HepG2 (cell line): ENCODE results near the gene LIPN. TPM values are rescaled to one million over a fixed set of nuclear protein-coding genes. Genes with fewer than 3 reads are reported as not detected.

Source experiments
- NFE2L1 ChIP-seq: sonication (generic); formaldehyde crosslinking; IDR thresholded peaks from 2 replicates; pipeline ENCODE4 v1.4.0; 2020; ENCODE audit warnings: missing genetic modification reagents, mild to moderate bottlenecking, borderline replicate concordance
- RFXAP ChIP-seq: sonication (generic); formaldehyde crosslinking; IDR thresholded peaks from 2 replicates; pipeline ENCODE4 v1.4.0; 2020; ENCODE audit warnings: missing genetic modification reagents, borderline replicate concordance
- ZNF256 ChIP-seq: sonication (generic); formaldehyde crosslinking; conservative IDR thresholded peaks from 2 replicates; pipeline ENCODE4 v1.4.0; 2020; ENCODE audit warnings: missing genetic modification reagents
- ZNF335 ChIP-seq: sonication (generic); formaldehyde crosslinking; IDR thresholded peaks from 2 replicates; pipeline ENCODE4 v1.4.0; 2020; ENCODE audit warnings: missing genetic modification reagents
- polyA plus RNA-seq, 8 experiments: library from polyadenylated mRNA; depleted of rRNA in 3 of 8; stranded (reverse) in 7 of 8; unstranded in 1 of 8; fragments of >200 nt; fragmentation: Illumina TruSeq in 4 of 8; extraction: Trizol in 4 of 8; gene quantifications; 2 replicates each; pipeline versions ENCODE4 v1.2.1 to v1.2.3, GENCODE V29; 2011 to 2016; ENCODE audit warnings: low read depth in 4 of 8, missing spikeins in 1 of 8, mixed read lengths in 1 of 8; ENCODE audit not compliant: insufficient read depth in 1 of 8
- total RNA-seq, 5 experiments: library from RNA; depleted of rRNA; stranded (reverse); fragments of >200 nt; fragmentation: Illumina TruSeq; extraction: Trizol; gene quantifications; 2 replicates each; pipeline ENCODE4 v1.2.3, GENCODE V29; 2016; ENCODE audit warnings: low read depth in 1 of 5
- TF ChIP-seq, protein P1 (sequence below): sonication (generic); formaldehyde crosslinking; IDR thresholded peaks from 2 replicates; pipeline ENCODE4 v1.5.1; 2020; ENCODE audit warnings: mild to moderate bottlenecking, missing genetic modification reagents, moderate library complexity
- TF ChIP-seq, protein P2 (sequence below): sonication (generic); formaldehyde crosslinking; IDR thresholded peaks from 2 replicates; pipeline ENCODE4 v1.4.0; 2020; ENCODE audit warnings: missing genetic modification reagents
- TF ChIP-seq, protein P3 (sequence below): sonication (generic); formaldehyde crosslinking; IDR thresholded peaks from 2 replicates; pipeline ENCODE4 v1.5.0; 2020; ENCODE audit warnings: mild to moderate bottlenecking, missing genetic modification reagents, moderate library complexity
- TF ChIP-seq, protein P4 (sequence below): sonication (generic); formaldehyde crosslinking; IDR thresholded peaks from 2 replicates; pipeline ENCODE4 v1.4.0; 2020; ENCODE audit warnings: missing genetic modification reagents, borderline replicate concordance

Gene LIPN
- total and polyA plus RNA-seq, 2 of the 13 experiments (the other 11 are each of a cell fraction or from before 2014, with no cell fraction given) = not detected

DNA sequence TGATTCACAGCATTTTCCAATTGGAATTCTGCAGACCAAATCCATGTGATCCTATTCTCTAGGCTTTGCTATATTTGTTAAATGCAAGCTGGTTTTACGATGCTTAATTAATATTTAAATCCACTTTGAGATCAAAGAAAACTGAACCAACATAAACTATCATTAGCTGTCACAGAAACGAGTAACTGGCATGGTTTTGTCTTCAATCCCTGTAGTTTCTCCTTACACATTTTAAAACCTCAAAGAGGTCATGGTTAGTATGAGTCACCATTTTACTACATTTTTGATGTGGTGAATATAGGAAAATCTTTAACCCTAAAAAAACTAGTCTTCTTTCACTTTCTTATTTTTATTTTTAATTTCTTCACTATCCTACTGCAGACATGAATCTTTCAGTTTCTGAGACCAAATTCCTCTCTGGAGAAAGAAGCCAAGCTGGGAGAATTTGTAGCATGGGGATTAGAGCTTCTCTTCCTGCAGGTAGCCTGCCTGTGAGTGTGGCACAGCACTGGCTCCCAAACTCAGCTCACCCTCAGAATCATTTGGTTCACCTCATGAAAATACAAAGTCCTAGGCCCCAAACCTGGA, 34.0 kb downstream of the LIPN start (continued):
- TF ChIP-seq, protein P1, sequence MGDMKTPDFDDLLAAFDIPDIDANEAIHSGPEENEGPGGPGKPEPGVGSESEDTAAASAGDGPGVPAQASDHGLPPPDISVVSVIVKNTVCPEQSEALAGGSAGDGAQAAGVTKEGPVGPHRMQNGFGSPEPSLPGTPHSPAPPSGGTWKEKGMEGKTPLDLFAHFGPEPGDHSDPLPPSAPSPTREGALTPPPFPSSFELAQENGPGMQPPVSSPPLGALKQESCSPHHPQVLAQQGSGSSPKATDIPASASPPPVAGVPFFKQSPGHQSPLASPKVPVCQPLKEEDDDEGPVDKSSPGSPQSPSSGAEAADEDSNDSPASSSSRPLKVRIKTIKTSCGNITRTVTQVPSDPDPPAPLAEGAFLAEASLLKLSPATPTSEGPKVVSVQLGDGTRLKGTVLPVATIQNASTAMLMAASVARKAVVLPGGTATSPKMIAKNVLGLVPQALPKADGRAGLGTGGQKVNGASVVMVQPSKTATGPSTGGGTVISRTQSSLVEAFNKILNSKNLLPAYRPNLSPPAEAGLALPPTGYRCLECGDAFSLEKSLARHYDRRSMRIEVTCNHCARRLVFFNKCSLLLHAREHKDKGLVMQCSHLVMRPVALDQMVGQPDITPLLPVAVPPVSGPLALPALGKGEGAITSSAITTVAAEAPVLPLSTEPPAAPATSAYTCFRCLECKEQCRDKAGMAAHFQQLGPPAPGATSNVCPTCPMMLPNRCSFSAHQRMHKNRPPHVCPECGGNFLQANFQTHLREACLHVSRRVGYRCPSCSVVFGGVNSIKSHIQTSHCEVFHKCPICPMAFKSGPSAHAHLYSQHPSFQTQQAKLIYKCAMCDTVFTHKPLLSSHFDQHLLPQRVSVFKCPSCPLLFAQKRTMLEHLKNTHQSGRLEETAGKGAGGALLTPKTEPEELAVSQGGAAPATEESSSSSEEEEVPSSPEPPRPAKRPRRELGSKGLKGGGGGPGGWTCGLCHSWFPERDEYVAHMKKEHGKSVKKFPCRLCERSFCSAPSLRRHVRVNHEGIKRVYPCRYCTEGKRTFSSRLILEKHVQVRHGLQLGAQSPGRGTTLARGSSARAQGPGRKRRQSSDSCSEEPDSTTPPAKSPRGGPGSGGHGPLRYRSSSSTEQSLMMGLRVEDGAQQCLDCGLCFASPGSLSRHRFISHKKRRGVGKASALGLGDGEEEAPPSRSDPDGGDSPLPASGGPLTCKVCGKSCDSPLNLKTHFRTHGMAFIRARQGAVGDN = no peak
- TF ChIP-seq, protein P2, sequence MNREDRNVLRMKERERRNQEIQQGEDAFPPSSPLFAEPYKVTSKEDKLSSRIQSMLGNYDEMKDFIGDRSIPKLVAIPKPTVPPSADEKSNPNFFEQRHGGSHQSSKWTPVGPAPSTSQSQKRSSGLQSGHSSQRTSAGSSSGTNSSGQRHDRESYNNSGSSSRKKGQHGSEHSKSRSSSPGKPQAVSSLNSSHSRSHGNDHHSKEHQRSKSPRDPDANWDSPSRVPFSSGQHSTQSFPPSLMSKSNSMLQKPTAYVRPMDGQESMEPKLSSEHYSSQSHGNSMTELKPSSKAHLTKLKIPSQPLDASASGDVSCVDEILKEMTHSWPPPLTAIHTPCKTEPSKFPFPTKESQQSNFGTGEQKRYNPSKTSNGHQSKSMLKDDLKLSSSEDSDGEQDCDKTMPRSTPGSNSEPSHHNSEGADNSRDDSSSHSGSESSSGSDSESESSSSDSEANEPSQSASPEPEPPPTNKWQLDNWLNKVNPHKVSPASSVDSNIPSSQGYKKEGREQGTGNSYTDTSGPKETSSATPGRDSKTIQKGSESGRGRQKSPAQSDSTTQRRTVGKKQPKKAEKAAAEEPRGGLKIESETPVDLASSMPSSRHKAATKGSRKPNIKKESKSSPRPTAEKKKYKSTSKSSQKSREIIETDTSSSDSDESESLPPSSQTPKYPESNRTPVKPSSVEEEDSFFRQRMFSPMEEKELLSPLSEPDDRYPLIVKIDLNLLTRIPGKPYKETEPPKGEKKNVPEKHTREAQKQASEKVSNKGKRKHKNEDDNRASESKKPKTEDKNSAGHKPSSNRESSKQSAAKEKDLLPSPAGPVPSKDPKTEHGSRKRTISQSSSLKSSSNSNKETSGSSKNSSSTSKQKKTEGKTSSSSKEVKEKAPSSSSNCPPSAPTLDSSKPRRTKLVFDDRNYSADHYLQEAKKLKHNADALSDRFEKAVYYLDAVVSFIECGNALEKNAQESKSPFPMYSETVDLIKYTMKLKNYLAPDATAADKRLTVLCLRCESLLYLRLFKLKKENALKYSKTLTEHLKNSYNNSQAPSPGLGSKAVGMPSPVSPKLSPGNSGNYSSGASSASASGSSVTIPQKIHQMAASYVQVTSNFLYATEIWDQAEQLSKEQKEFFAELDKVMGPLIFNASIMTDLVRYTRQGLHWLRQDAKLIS = no peak
- no peak for TF ChIP-seq NFE2L1 (CRISPR knock-in tag)
- no peak for TF ChIP-seq ZNF335
- TF ChIP-seq RFXAP (CRISPR knock-in tag) = no peak
- TF ChIP-seq, protein P3, sequence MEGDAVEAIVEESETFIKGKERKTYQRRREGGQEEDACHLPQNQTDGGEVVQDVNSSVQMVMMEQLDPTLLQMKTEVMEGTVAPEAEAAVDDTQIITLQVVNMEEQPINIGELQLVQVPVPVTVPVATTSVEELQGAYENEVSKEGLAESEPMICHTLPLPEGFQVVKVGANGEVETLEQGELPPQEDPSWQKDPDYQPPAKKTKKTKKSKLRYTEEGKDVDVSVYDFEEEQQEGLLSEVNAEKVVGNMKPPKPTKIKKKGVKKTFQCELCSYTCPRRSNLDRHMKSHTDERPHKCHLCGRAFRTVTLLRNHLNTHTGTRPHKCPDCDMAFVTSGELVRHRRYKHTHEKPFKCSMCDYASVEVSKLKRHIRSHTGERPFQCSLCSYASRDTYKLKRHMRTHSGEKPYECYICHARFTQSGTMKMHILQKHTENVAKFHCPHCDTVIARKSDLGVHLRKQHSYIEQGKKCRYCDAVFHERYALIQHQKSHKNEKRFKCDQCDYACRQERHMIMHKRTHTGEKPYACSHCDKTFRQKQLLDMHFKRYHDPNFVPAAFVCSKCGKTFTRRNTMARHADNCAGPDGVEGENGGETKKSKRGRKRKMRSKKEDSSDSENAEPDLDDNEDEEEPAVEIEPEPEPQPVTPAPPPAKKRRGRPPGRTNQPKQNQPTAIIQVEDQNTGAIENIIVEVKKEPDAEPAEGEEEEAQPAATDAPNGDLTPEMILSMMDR = no peak
- TF ChIP-seq, protein P4, sequence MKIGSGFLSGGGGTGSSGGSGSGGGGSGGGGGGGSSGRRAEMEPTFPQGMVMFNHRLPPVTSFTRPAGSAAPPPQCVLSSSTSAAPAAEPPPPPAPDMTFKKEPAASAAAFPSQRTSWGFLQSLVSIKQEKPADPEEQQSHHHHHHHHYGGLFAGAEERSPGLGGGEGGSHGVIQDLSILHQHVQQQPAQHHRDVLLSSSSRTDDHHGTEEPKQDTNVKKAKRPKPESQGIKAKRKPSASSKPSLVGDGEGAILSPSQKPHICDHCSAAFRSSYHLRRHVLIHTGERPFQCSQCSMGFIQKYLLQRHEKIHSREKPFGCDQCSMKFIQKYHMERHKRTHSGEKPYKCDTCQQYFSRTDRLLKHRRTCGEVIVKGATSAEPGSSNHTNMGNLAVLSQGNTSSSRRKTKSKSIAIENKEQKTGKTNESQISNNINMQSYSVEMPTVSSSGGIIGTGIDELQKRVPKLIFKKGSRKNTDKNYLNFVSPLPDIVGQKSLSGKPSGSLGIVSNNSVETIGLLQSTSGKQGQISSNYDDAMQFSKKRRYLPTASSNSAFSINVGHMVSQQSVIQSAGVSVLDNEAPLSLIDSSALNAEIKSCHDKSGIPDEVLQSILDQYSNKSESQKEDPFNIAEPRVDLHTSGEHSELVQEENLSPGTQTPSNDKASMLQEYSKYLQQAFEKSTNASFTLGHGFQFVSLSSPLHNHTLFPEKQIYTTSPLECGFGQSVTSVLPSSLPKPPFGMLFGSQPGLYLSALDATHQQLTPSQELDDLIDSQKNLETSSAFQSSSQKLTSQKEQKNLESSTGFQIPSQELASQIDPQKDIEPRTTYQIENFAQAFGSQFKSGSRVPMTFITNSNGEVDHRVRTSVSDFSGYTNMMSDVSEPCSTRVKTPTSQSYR (CRISPR knock-in tag) = no peak
- TF ChIP-seq ZNF256 = no peak
